GM18861 (cell line): ENCODE data around the gene AP4E1.
"Not testable (repeated sequence)": the region's sequence is repeated elsewhere in the genome, so short reads cannot be mapped to it uniquely, and the experiment has no call there.

Source experiments
- ATAC-seq: cut with Tn5 transposase; IDR thresholded peaks from one replicate; pipeline ENCODE4 v1.9.1; 2021; ENCODE audit not compliant: unreplicated experiment

AP4E1 gene

DNA sequence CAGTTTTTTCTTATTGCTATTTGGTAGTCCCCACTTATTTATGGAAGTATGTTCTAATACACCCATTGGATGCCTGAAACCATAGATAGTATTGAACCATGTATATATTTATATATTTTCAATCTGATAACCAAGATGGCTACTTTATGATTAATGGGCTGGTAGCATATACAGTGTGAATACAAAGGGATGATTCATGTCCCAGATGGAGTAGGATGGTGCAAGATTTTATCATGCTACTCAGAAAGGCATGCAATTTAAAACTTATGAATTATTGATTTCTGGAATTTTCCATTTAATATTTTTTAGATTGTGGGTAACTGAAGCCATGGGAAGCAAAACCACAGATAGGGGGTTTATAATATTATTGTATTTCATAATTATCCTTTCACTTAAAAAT lies 35.2 kb downstream of the AP4E1 start:
- ATAC-seq = no peak

- ATAC-seq = no peak
Measured at GRCh38 chr15:50944672-50945071, 36.2 kb downstream of the AP4E1 start.

GRCh38 chr15:50945725-50946124 lies 37.2 kb downstream of the AP4E1 start:
- ATAC-seq = no peak

- not testable (repeated sequence) for ATAC-seq
Measured at GRCh38 chr15:50950745-50951144, 42.3 kb downstream of the AP4E1 start.

DNA sequence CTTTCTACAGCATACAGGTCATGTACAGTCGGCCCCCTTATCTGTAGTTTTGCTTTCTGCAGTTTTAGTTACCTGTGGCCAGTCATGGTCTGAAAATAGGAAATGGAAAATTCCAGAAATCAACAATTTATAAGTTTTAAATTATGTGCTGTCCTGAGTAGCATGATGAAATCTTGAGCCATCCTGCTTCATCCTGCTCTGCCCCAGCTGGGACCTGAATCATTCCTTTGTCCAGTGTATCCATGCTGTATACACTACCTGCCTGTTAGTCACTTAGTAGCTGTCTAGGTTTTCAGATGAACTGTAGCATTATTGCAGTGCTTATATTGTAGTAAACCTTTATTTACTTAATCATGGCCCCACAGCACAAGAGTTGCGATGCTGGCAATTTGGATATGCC lies 44.8 kb downstream of the AP4E1 start:
- ATAC-seq = no peak

DNA sequence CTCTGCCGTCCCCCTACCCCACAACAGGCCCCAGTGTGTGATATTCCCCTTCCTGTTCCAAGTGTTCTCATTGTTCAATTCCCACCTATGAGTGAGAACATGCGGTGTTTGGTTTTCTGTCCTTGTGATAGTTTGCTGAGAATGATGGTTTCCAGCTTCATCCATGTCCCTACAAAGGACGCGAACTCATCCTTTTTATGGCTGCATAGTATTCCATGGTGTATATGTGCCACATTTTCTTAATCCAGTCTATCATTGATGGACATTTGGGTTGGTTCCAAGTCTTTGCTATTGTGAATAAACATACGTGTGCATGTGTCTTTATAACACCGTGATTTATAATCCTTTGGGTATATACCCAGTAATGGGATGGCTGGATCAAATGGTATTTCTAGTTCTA lies 46.4 kb downstream of the AP4E1 start:
- not testable (repeated sequence) for ATAC-seq

DNA sequence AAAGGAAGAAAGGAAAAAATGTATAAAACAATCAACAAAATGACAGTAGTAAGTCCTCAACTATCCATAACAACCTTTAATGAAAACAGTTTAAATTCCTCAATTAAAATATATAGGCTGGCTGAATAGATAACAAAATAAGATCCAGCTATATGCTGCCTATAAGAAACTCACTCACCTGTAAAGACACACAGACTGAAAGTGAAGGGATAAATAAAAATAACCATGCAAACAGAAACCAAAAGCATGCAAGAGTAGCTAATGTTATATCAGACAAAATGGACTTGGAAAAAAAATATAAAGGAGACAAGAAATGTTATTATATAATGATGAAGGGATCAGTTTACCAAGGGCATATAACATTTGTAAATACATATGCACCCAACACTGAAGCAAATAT lies 51.2 kb downstream of the AP4E1 start:
- no peak for ATAC-seq

- ATAC-seq = no peak
Measured at GRCh38 chr15:50964075-50964474, 55.6 kb downstream of the AP4E1 start.

- ATAC-seq = no peak
Measured at GRCh38 chr15:50968353-50968752, 59.9 kb downstream of the AP4E1 start.

DNA sequence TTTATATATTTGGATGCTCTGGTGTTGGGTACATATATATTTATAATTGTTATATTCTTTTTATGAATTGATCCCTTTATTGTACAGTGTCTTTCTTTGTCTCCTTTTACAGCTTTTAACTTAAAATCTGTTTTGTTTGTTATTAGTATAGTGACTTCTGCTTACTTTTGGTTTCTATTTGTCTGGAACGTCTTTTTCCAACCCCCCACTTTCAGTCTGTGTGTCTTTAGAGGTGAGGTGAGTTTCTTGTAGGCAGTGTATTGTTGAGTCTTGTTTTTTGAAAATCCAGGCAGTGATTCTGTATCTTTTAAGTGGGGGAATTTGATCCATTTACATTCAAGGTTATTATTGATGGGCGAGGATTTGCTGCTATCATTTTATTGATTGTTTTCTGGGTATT lies 62.0 kb downstream of the AP4E1 start:
- no peak for ATAC-seq

GRCh38 chr15:50971115-50971514 lies 62.6 kb downstream of the AP4E1 start:
- ATAC-seq = no peak

GRCh38 chr15:50971542-50971941 lies 63.1 kb downstream of the AP4E1 start:
- no peak for ATAC-seq

- ATAC-seq = no peak
Measured at GRCh38 chr15:50973605-50974004, 65.1 kb downstream of the AP4E1 start.

DNA sequence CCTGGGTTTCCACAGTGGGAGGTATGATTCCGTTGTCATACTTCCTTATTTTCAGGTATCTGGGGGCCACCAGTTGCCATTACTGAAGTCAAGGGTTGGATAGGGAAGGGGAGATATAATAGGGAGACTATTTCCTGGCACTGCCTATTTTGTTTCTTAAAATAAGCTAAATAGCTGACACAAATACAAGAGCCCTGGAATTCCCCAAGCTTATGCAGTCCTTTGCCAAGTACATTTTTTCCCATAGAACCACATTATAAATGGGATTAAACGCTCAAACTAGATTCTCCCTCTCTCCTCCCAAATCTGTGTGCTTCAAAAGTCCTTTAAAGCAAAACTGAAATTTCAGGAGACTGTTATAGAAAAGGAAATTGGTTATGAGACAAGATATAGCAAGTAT lies 68.7 kb downstream of the AP4E1 start:
- ATAC-seq = no peak

GRCh38 chr15:50978580-50978979 lies 70.1 kb downstream of the AP4E1 start:
- ATAC-seq = no peak

DNA sequence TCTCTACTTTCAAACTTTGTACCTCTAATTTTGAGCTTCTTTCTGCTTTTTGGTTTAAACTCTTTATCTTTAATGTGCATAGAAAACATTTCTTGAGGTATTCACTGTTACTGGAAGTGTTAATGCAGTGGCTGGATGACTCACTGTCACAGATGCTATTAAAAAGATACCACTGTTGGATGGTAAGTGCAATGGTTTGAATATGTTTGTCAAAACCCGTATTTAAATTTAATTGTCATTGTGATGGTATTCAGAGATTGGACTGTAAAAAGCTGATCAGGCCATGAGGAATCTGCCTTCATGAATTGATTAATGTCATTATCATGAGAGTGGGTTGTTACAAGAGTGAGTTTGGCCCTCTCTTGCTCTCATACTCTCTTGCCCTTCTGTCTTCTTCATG lies 70.6 kb downstream of the AP4E1 start:
- no peak for ATAC-seq

GRCh38 chr15:50993598-50993997 lies 85.1 kb downstream of the AP4E1 start:
- ATAC-seq = no peak

GRCh38 chr15:50996641-50997040 lies 88.2 kb downstream of the AP4E1 start:
- no peak for ATAC-seq

DNA sequence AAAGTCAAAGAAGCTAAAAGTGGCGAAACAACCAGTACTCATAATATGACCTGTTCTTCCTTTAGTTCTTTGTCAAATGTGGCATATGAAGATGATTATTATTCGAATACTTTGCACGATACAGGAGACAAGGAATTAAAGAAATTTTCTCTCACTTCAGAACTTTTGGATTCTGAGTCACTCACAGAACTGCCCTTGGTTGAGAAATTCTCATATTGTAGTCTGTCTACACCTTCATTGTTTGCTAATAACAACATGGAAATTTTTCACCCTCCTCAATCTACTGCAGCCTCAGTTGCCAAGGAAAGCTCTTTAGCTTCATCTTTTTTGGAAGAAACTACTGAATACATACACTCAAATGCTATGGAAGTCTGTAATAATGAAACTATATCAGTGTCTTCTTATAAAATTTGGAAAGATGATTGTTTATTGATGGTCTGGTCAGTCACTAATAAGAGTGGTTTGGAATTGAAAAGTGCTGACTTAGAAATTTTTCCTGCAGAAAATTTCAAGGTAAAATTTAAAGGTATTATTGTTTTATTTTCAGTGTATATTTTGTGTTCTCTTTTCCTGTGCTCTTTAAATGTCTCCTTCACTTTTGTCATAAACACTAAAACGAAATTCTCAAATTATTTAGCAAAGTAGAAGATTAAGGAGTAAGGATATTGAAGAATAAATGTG lies 89.0 kb downstream of the AP4E1 start:
- no peak for ATAC-seq

- ATAC-seq = no peak
Measured at GRCh38 chr15:51004103-51004551, 95.6 kb downstream of the AP4E1 start.

- no peak for ATAC-seq
Measured at GRCh38 chr15:51006336-51006985, 98.0 kb downstream of the AP4E1 start.

DNA sequence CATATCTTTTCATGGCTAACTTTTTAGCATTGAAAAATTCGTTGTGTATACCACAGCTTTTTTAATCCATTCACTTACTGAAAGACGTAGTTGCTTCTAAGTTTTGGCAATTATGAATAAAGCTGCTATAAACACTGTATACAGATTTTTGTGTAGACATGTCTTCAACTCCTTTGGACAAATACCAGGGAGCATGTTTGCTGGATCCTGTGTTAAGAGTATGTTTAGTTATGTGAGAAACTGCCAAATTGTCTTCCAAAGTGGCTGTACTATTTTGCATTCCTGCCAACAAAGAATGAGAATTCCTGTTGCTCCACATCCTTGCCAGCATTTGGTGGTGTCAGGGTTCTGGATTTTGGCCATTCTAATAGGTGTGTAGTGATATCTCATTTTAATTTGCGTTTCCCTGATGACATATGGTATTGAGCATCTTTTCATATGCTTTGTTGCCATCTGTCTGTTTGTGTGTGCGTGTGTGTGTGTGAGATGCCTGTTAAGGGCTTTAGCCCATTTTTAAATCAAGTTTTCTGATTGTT lies 98.7 kb downstream of the AP4E1 start:
- no peak for ATAC-seq

GRCh38 chr15:51011212-51011611 lies 102.7 kb downstream of the AP4E1 start:
- ATAC-seq = no peak
